ENCODE data around the gene ELAVL1. TPM values are rescaled to one million over a fixed set of nuclear protein-coding genes. Genes with fewer than 3 reads are reported as not detected.

Gene ELAVL1
- 47.4 and 49.6 TPM in 2 replicates for total RNA-seq

GRCh38 chr19:8005534-8006256 lies at the start of gene ELAVL1:
Gene ELAVL1, minus strand, starts transcription at chr19:8005641. Its CDS starts 13,826 bp downstream, at chr19:7991815.

GRCh38 chr19:8052464-8052859 lies 47.0 kb upstream of the ELAVL1 start, which contains the start of gene CCL25:
Gene CCL25, plus strand, starts transcription at chr19:8052760. Its CDS starts 290 bp downstream, at chr19:8053050.

GRCh38 chr19:7943444-7944176 lies 61.8 kb downstream of the ELAVL1 start, which contains the start of gene TIMM44:
Gene TIMM44, minus strand, starts transcription at chr19:7943666. Its CDS starts 15 bp downstream, at chr19:7943651.

GRCh38 chr19:7926021-7926726 lies 79.3 kb downstream of the ELAVL1 start, which contains the start of gene CTXN1:
Gene CTXN1, minus strand, starts transcription at chr19:7926135. Its CDS starts 597 bp downstream, at chr19:7925538.

GRCh38 chr19:7919610-7920518 lies 85.6 kb downstream of the ELAVL1 start, which contains the start of gene SNAPC2:
Gene SNAPC2, plus strand, starts transcription at chr19:7920338. Its CDS starts 29 bp downstream, at chr19:7920367.

GRCh38 chr19:7914598-7915045 lies 90.8 kb downstream of the ELAVL1 start, which contains the start of gene TGFBR3L:
Gene TGFBR3L, plus strand, starts transcription at chr19:7914830.

Other genes starting within 250 kb of the ELAVL1 start
- gene CLEC4M, start 242.4 kb downstream of the ELAVL1 start, total RNA-seq = 0.20 TPM in 1 of 2 replicates, not detected in the other
- 19.7 and 21.1 TPM in 2 replicates for gene EVI5L, start 175.4 kb downstream of the ELAVL1 start, total RNA-seq
- not detected in 2 replicates for gene PRR36, start 131.3 kb downstream of the ELAVL1 start, total RNA-seq
- gene LRRC8E, start 117.1 kb downstream of the ELAVL1 start, total RNA-seq = 1.00 and 1.4 TPM in 2 replicates
- gene MAP2K7, start 101.8 kb downstream of the ELAVL1 start, total RNA-seq = 7.8 and 9.3 TPM in 2 replicates
- not detected in 2 replicates for gene TGFBR3L, start 90.8 kb downstream of the ELAVL1 start, total RNA-seq
- gene SNAPC2, start 85.3 kb downstream of the ELAVL1 start, total RNA-seq = 33.9 and 41.0 TPM in 2 replicates
- gene CTXN1, start 79.5 kb downstream of the ELAVL1 start, total RNA-seq = 4.1 and 5.5 TPM in 2 replicates
- gene TIMM44, start 62.0 kb downstream of the ELAVL1 start, total RNA-seq = 60.7 and 70.1 TPM in 2 replicates
- gene CCL25, start 47.1 kb upstream of the ELAVL1 start, total RNA-seq = not detected in 2 replicates
- not detected in 2 replicates for gene FBN3, start 144.0 kb upstream of the ELAVL1 start, total RNA-seq
- 5.5 and 8.3 TPM in 2 replicates for gene CERS4, start 203.7 kb upstream of the ELAVL1 start, total RNA-seq